Ishikawa (cell line): ENCODE measurements around the gene CNNM3.

Source experiments
- CEBPB ChIP-seq: IDR thresholded peaks from 2 replicates; pipeline ENCODE4 v1.6.1; 2012
- CREB1 ChIP-seq: IDR thresholded peaks from 2 replicates; pipeline ENCODE4 v1.6.1; 2012; ENCODE audit warnings: low read depth
- EGR1 ChIP-seq: IDR thresholded peaks from 2 replicates; pipeline ENCODE4 v1.6.1; 2012
- EP300 ChIP-seq: IDR thresholded peaks from 2 replicates; pipeline ENCODE4 v1.6.1; 2012; ENCODE audit warnings: borderline replicate concordance
- FOXM1 ChIP-seq: IDR thresholded peaks from 2 replicates; pipeline ENCODE4 v1.6.1; 2012; ENCODE audit warnings: low read depth, borderline replicate concordance
- NFIC ChIP-seq: IDR thresholded peaks from 2 replicates; pipeline ENCODE4 v1.6.1; 2012
- RAD21 ChIP-seq: IDR thresholded peaks from 2 replicates; pipeline ENCODE4 v1.6.1; 2012; ENCODE audit warnings: low read depth
- TAF1 ChIP-seq: IDR thresholded peaks from 2 replicates; pipeline ENCODE4 v1.6.1; 2012; ENCODE audit warnings: low read depth, mild to moderate bottlenecking
- TCF12 ChIP-seq: IDR thresholded peaks from 2 replicates; pipeline ENCODE4 v1.6.1; 2012; ENCODE audit warnings: low read depth
- TEAD4 ChIP-seq: IDR thresholded peaks from 2 replicates; pipeline ENCODE4 v1.6.1; 2012
- YY1 ChIP-seq: IDR thresholded peaks from 2 replicates; pipeline ENCODE4 v1.6.1; 2012; ENCODE audit warnings: low read depth
- ZBTB7A ChIP-seq: IDR thresholded peaks from 2 replicates; pipeline ENCODE4 v1.6.1; 2012; ENCODE audit warnings: low read depth
- TF ChIP-seq, protein P1 (sequence below): IDR thresholded peaks from 2 replicates; pipeline ENCODE4 v1.6.1; 2012
- TF ChIP-seq, protein P2 (sequence below): IDR thresholded peaks from 2 replicates; pipeline ENCODE4 v1.6.1; 2012
- TF ChIP-seq, protein P3 (sequence below): IDR thresholded peaks from 2 replicates; pipeline ENCODE4 v1.6.1; 2012; ENCODE audit warnings: low read depth, mild to moderate bottlenecking

The CNNM3 gene

DNA sequence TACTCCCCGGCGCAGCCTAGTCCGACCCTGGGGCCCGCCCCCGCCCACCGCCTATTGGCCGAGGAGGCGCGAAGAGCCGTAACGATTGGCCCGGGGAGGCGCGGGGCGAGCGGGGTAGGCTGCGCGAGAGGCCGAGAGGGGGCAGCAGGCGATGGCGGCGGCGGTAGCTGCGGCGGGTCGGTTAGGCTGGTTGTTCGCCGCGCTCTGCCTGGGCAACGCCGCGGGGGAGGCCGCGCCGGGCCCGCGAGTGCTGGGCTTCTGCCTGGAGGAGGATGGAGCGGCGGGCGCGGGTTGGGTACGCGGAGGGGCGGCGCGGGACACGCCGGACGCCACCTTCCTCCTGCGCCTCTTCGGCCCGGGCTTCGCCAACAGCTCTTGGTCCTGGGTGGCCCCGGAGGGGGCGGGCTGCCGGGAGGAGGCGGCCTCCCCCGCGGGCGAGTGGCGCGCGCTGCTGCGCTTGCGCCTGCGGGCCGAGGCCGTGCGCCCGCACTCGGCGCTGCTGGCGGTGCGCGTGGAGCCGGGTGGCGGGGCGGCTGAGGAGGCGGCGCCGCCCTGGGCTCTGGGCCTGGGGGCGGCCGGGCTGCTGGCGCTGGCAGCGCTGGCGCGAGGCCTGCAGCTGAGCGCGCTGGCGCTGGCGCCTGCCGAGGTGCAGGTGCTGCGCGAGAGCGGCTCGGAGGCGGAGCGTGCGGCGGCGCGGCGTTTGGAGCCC is at the start of gene CNNM3:
CNNM3 (plus strand) TSS at position 142 of the 709 bp plus-strand sequence; CDS start at position 152, 10 bp downstream.
- TF ChIP-seq, protein P1, sequence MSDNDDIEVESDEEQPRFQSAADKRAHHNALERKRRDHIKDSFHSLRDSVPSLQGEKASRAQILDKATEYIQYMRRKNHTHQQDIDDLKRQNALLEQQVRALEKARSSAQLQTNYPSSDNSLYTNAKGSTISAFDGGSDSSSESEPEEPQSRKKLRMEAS, result peak; percentile 21; the same call in 1 of the 2 replicates
- TF ChIP-seq CREB1 (no peak), CEBPB (no peak), ZBTB7A (peak; percentile 33), TCF12 (peak; percentile 13; the same call in 1 of the 2 replicates), RAD21 (no peak), EP300 (peak; percentile 34; the same call in 1 of the 2 replicates), NFIC (no peak), TEAD4 (no peak), YY1 (peak; percentile 89), FOXM1 (no peak), TAF1 (peak; percentile 60; the same call in 1 of the 2 replicates), EGR1 (peak; percentile 65; the same call in 1 of the 2 replicates)
- TF ChIP-seq, protein P2, sequence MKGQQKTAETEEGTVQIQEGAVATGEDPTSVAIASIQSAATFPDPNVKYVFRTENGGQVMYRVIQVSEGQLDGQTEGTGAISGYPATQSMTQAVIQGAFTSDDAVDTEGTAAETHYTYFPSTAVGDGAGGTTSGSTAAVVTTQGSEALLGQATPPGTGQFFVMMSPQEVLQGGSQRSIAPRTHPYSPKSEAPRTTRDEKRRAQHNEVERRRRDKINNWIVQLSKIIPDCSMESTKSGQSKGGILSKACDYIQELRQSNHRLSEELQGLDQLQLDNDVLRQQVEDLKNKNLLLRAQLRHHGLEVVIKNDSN, result no peak
- TF ChIP-seq, protein P3, sequence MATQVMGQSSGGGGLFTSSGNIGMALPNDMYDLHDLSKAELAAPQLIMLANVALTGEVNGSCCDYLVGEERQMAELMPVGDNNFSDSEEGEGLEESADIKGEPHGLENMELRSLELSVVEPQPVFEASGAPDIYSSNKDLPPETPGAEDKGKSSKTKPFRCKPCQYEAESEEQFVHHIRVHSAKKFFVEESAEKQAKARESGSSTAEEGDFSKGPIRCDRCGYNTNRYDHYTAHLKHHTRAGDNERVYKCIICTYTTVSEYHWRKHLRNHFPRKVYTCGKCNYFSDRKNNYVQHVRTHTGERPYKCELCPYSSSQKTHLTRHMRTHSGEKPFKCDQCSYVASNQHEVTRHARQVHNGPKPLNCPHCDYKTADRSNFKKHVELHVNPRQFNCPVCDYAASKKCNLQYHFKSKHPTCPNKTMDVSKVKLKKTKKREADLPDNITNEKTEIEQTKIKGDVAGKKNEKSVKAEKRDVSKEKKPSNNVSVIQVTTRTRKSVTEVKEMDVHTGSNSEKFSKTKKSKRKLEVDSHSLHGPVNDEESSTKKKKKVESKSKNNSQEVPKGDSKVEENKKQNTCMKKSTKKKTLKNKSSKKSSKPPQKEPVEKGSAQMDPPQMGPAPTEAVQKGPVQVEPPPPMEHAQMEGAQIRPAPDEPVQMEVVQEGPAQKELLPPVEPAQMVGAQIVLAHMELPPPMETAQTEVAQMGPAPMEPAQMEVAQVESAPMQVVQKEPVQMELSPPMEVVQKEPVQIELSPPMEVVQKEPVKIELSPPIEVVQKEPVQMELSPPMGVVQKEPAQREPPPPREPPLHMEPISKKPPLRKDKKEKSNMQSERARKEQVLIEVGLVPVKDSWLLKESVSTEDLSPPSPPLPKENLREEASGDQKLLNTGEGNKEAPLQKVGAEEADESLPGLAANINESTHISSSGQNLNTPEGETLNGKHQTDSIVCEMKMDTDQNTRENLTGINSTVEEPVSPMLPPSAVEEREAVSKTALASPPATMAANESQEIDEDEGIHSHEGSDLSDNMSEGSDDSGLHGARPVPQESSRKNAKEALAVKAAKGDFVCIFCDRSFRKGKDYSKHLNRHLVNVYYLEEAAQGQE, result no peak

DNA sequence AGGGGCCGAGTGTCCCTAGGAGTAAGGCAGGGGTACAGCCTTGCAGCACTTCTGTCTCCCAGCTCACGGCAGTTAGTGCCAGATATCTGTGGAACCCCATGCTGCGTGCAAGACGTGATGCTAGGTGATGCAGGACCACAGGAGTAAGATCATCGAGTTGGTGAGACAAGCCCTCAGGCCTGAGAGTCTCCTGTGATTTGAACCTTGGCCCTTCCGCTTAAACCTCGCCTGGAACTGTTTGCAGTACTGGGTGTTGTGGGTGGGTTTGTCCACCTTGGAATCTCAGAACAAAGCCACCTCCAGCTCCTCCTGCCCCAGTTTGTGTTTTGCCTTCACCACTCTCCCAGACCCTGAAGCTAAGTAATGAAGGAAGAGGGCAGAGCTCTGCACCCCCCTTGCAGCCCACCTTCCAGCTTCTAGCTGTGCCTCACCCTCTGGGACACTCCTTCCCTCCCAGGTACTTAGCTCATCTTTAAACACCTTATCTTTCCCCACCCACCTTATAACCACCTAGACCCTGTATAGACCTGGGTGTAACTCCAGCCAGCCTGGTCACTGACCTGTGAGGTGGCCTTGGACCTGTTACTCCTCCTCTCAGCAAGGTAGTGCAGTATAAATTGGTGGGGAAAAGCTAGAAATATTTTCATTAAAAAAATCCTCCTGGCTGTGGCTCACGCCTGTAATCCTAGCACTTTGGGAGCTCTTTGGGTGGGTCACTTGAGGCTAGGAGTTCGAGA is 48.8 kb upstream of the CNNM3 start:
- TF ChIP-seq ZBTB7A (no peak), FOXM1 (no peak), RAD21 (no peak), TEAD4 (no peak), TAF1 (no peak), EGR1 (no peak), CEBPB (no peak), CREB1 (no peak), TCF12 (no peak), YY1 (no peak), NFIC (no peak), EP300 (no peak)
- TF ChIP-seq, protein P1, result no peak
- TF ChIP-seq, protein P2, result no peak
- TF ChIP-seq, protein P3, result no peak

DNA sequence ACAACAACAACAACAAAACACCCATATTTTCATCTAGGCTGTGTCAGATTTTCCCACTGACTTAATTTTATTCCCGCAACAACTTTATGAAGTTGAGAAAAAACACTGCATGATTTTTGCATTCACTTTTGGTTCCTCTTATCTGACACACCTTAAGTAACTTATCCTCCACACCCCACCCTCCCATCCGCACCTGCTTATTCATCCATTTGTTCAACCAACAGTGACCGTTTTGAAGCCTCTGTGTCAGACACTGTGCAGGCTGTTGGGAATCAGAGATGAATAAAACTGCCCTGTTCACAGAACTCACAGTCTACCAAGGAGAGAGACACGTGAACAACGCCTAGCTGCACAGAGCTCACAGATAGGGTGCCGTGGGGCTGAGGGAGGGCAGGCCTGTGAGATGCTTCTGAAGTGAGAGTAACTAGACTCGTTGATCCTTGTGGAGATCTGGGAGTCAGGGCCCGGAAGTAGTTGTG is 47.9 kb upstream of the CNNM3 start:
- no peak for TF ChIP-seq NFIC
- TF ChIP-seq CEBPB, result no peak
- TF ChIP-seq, protein P2, result no peak
- no peak for TF ChIP-seq ZBTB7A
- no peak for TF ChIP-seq FOXM1
- TF ChIP-seq TAF1, result no peak
- TF ChIP-seq YY1, result no peak
- TF ChIP-seq, protein P3, result no peak
- no peak for TF ChIP-seq TEAD4
- TF ChIP-seq, protein P1, result no peak
- TF ChIP-seq RAD21, result no peak
- TF ChIP-seq TCF12, result no peak
- TF ChIP-seq EP300, result no peak
- no peak for TF ChIP-seq CREB1
- no peak for TF ChIP-seq EGR1
